SJCRH30 (cell line): ENCODE data around the gene CNKSR3. TPM values are rescaled to one million over a fixed set of nuclear protein-coding genes. Genes with fewer than 3 reads are reported as not detected.
"Not testable (repeated sequence)": the region's sequence is repeated elsewhere in the genome, so short reads cannot be mapped to it uniquely, and the experiment has no call there.

ENCODE experiments used
- DNase-seq, 2 experiments: peaks; one replicate each; pipeline ENCODE4 v3.0.0-alpha.2; 2015 to 2020
- H3K27ac ChIP-seq: fragments of 250-450 bp; sonication (Bioruptor Pico); 2 replicates; pipeline ENCODE4 v1.5.1; 2020; ENCODE audit warnings: mild to moderate bottlenecking, moderate library complexity
- H3K27me3 ChIP-seq: fragments of 250-450 bp; sonication (Bioruptor Pico); 2 replicates; pipeline ENCODE4 v1.5.1; 2020; ENCODE audit warnings: mild to moderate bottlenecking, moderate library complexity
- H3K36me3 ChIP-seq: fragments of 250-450 bp; sonication (Bioruptor Pico); 2 replicates; pipeline ENCODE4 v1.5.1; 2020; ENCODE audit warnings: mild to moderate bottlenecking, moderate library complexity
- H3K4me1 ChIP-seq: fragments of 250-450 bp; sonication (Bioruptor Pico); 2 replicates; pipeline ENCODE4 v1.5.1; 2020; ENCODE audit warnings: mild to moderate bottlenecking, moderate library complexity
- H3K4me3 ChIP-seq: fragments of 250-450 bp; sonication (Bioruptor Pico); 2 replicates; pipeline ENCODE4 v1.5.1; 2020; ENCODE audit warnings: mild to moderate bottlenecking, moderate library complexity
- H3K9me3 ChIP-seq: fragments of 250-450 bp; sonication (Bioruptor Pico); replicated peaks from 2 replicates; pipeline ENCODE4 v1.5.1; 2020; ENCODE audit warnings: mild to moderate bottlenecking, moderate library complexity
- total RNA-seq: library from RNA; depleted of rRNA; stranded (reverse); fragments of >200 nt; shearing (Covaris generic); gene quantifications from 2 replicates; pipeline ENCODE4 v1.2.3, GENCODE V29; 2014

CNKSR3 gene
- total RNA-seq, 1 experiment from 2014 or later: 33.8 TPM

GRCh38 chr6:154536999-154537398 is 26.5 kb upstream of the CNKSR3 start:
- no peaks in the 10 kb centered on the region for H3K27me3 ChIP-seq
- H3K27ac ChIP-seq: no peak overlapping the region
- H3K4me3 ChIP-seq: no peak overlapping the region
- no peak for DNase-seq
- H3K36me3 ChIP-seq: no peaks in the 10 kb centered on the region
- H3K4me1 ChIP-seq: peaks cover 3% of the 10 kb centered on the region; the same call in 1 of the 2 replicates
- H3K9me3 ChIP-seq: no peaks in the 10 kb centered on the region

GRCh38 chr6:154536255-154536654 is 25.8 kb upstream of the CNKSR3 start:
- H3K9me3 ChIP-seq: no peaks in the 10 kb centered on the region
- H3K4me1 ChIP-seq: peaks cover 3% of the 10 kb centered on the region; the same call in 1 of the 2 replicates
- no peaks in the 10 kb centered on the region for H3K27me3 ChIP-seq
- no peak overlapping the region for H3K4me3 ChIP-seq
- no peak overlapping the region for H3K27ac ChIP-seq
- no peak for DNase-seq
- no peaks in the 10 kb centered on the region for H3K36me3 ChIP-seq

- DNase-seq: no peak
- no peaks in the 10 kb centered on the region for H3K27me3 ChIP-seq
- H3K4me3 ChIP-seq: no peak overlapping the region
- H3K9me3 ChIP-seq: no peaks in the 10 kb centered on the region
- H3K4me1 ChIP-seq: peaks cover 3% of the 10 kb centered on the region; the same call in 1 of the 2 replicates
- no peak overlapping the region for H3K27ac ChIP-seq
- no peaks in the 10 kb centered on the region for H3K36me3 ChIP-seq
Measured at GRCh38 chr6:154535851-154536250, 25.4 kb upstream of the CNKSR3 start.

- no peaks in the 10 kb centered on the region for H3K36me3 ChIP-seq
- no peak overlapping the region for H3K27ac ChIP-seq
- no peak overlapping the region for H3K4me3 ChIP-seq
Measured at GRCh38 chr6:154535147-154535546, 24.7 kb upstream of the CNKSR3 start.

GRCh38 chr6:154534531-154534930 is 24.0 kb upstream of the CNKSR3 start:
- Histone ChIP-seq H3K4me1 (peaks cover 3% of the 10 kb centered on the region; the same call in 1 of the 2 replicates), H3K27ac (no peak overlapping the region), H3K36me3 (no peaks in the 10 kb centered on the region), H3K27me3 (no peaks in the 10 kb centered on the region), H3K4me3 (no peak overlapping the region), H3K9me3 (no peaks in the 10 kb centered on the region)
- no peak for DNase-seq

More at GRCh38 chr6:154535147-154535546, 24.7 kb upstream of the CNKSR3 start:
- H3K27me3 ChIP-seq: no peaks in the 10 kb centered on the region
- DNase-seq: no peak
- peaks cover 3% of the 10 kb centered on the region; the same call in 1 of the 2 replicates for H3K4me1 ChIP-seq
- no peaks in the 10 kb centered on the region for H3K9me3 ChIP-seq

- Histone ChIP-seq H3K4me3 (no peak overlapping the region), H3K27me3 (no peaks in the 10 kb centered on the region), H3K27ac (no peak overlapping the region), H3K9me3 (no peaks in the 10 kb centered on the region), H3K36me3 (no peaks in the 10 kb centered on the region), H3K4me1 (no peaks in the 10 kb centered on the region)
- DNase-seq: no peak
Measured at GRCh38 chr6:154532426-154532825, 21.9 kb upstream of the CNKSR3 start.

GRCh38 chr6:154529957-154530356 is 19.5 kb upstream of the CNKSR3 start:
- Histone ChIP-seq H3K27me3 (no peaks in the 10 kb centered on the region), H3K9me3 (no peaks in the 10 kb centered on the region; the same call in 1 of the 2 replicates), H3K4me1 (no peaks in the 10 kb centered on the region), H3K4me3 (no peak overlapping the region), H3K27ac (no peak overlapping the region), H3K36me3 (no peaks in the 10 kb centered on the region)
- no peak for DNase-seq

- Histone ChIP-seq H3K4me1 (no peaks in the 10 kb centered on the region), H3K36me3 (no peaks in the 10 kb centered on the region), H3K9me3 (no peaks in the 10 kb centered on the region; the same call in 1 of the 2 replicates), H3K27me3 (no peaks in the 10 kb centered on the region), H3K4me3 (no peak overlapping the region), H3K27ac (no peak overlapping the region)
- DNase-seq: no peak
Measured at GRCh38 chr6:154528310-154528915, 17.9 kb upstream of the CNKSR3 start.

- no peaks in the 10 kb centered on the region for H3K27me3 ChIP-seq
- H3K4me3 ChIP-seq: no peak overlapping the region
- no peaks in the 10 kb centered on the region; the same call in 1 of the 2 replicates for H3K9me3 ChIP-seq
- H3K4me1 ChIP-seq: peaks cover 4% of the 10 kb centered on the region; the same call in 1 of the 2 replicates
- no peak for DNase-seq
- no peaks in the 10 kb centered on the region for H3K36me3 ChIP-seq
- no peak overlapping the region for H3K27ac ChIP-seq
Measured at GRCh38 chr6:154526996-154527395, 16.5 kb upstream of the CNKSR3 start.

- no peaks in the 10 kb centered on the region for H3K27me3 ChIP-seq
- H3K27ac ChIP-seq: no peak overlapping the region
- no peak overlapping the region for H3K4me3 ChIP-seq
- H3K4me1 ChIP-seq: peaks cover 6% of the 10 kb centered on the region; the same call in 1 of the 2 replicates
- no peaks in the 10 kb centered on the region for H3K36me3 ChIP-seq
- H3K9me3 ChIP-seq: no peaks in the 10 kb centered on the region; the same call in 1 of the 2 replicates
- DNase-seq: peak in 1 of 2 experiments; percentile 29
Measured at GRCh38 chr6:154522576-154522975, 12.1 kb upstream of the CNKSR3 start.

GRCh38 chr6:154521412-154521811 is 10.9 kb upstream of the CNKSR3 start:
- Histone ChIP-seq H3K27me3 (no peaks in the 10 kb centered on the region), H3K4me1 (peaks cover 6% of the 10 kb centered on the region; the same call in 1 of the 2 replicates), H3K27ac (no peak overlapping the region), H3K9me3 (no peaks in the 10 kb centered on the region; the same call in 1 of the 2 replicates), H3K4me3 (no peak overlapping the region), H3K36me3 (no peaks in the 10 kb centered on the region)
- no peak for DNase-seq

- H3K27me3 ChIP-seq: no peaks in the 10 kb centered on the region
- H3K9me3 ChIP-seq: no peaks in the 10 kb centered on the region
- H3K36me3 ChIP-seq: no peaks in the 10 kb centered on the region
- no peak overlapping the region for H3K27ac ChIP-seq
- H3K4me3 ChIP-seq: no peak overlapping the region
- DNase-seq: no peak
- H3K4me1 ChIP-seq: peaks cover 15% of the 10 kb centered on the region; the same call in 1 of the 2 replicates
Measured at GRCh38 chr6:154520280-154520679, 9.8 kb upstream of the CNKSR3 start.

GRCh38 chr6:154518396-154518795 is 7.9 kb upstream of the CNKSR3 start:
- no peaks in the 10 kb centered on the region for H3K27me3 ChIP-seq
- H3K36me3 ChIP-seq: no peaks in the 10 kb centered on the region
- H3K4me3 ChIP-seq: no peak overlapping the region
- DNase-seq: peak in 1 of 2 experiments; percentile 29
- no peak overlapping the region for H3K27ac ChIP-seq
- peaks cover 22% of the 10 kb centered on the region; the same call in 1 of the 2 replicates for H3K4me1 ChIP-seq
- H3K9me3 ChIP-seq: no peaks in the 10 kb centered on the region

- no peaks in the 10 kb centered on the region for H3K36me3 ChIP-seq
- DNase-seq: peak in 1 of 2 experiments; percentile 9
- no peak overlapping the region for H3K27ac ChIP-seq
- H3K27me3 ChIP-seq: no peaks in the 10 kb centered on the region
- no peaks in the 10 kb centered on the region for H3K9me3 ChIP-seq
- H3K4me3 ChIP-seq: peak overlapping the region; percentile 48
- peaks cover 22% of the 10 kb centered on the region for H3K4me1 ChIP-seq
Measured at GRCh38 chr6:154516276-154516675, 5.8 kb upstream of the CNKSR3 start.

- DNase-seq: peak in 1 of 2 experiments; percentile 51
- peaks cover 22% of the 10 kb centered on the region for H3K4me1 ChIP-seq
- H3K4me3 ChIP-seq: peak overlapping the region; percentile 48
- H3K27me3 ChIP-seq: no peaks in the 10 kb centered on the region
- H3K9me3 ChIP-seq: no peaks in the 10 kb centered on the region
- H3K36me3 ChIP-seq: no peaks in the 10 kb centered on the region
- peak overlapping the region; percentile 8 for H3K27ac ChIP-seq
Measured at GRCh38 chr6:154515826-154516225, 5.3 kb upstream of the CNKSR3 start.

- not testable (repeated sequence) for H3K27me3 ChIP-seq, H3K4me3 ChIP-seq, H3K9me3 ChIP-seq, H3K27ac ChIP-seq, H3K36me3 ChIP-seq, DNase-seq
- peaks cover 22% of the 10 kb centered on the region for H3K4me1 ChIP-seq
Measured at GRCh38 chr6:154515076-154515475, 4.6 kb upstream of the CNKSR3 start.
